ENCODE measurements around the gene ZNF219.

DNA sequence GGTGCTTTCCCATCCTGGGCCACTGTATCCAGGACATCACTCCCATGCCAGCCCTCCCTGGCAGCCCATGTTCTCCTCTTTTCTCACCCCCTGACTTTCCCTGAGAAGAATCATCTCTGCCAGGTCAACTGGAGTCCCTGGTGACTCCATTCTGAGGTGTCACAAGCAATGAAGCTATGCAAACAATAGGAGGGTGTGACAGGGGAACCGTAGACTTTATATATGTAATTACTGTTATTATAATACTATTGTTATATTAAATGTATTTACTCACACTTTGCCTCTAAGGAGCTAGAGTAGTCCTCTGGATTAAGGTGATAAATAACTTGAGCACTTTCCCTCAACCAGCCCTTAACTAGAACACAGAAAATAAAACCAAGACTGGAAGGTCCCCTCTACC, 9.2 kb downstream of the ZNF219 start:
- no peak for TF ChIP-seq POLR2AphosphoS5 (IDR thresholded peaks at IDR 0.05; ENCODE audit: low read depth, low read length)
- TF ChIP-seq, protein P1, sequence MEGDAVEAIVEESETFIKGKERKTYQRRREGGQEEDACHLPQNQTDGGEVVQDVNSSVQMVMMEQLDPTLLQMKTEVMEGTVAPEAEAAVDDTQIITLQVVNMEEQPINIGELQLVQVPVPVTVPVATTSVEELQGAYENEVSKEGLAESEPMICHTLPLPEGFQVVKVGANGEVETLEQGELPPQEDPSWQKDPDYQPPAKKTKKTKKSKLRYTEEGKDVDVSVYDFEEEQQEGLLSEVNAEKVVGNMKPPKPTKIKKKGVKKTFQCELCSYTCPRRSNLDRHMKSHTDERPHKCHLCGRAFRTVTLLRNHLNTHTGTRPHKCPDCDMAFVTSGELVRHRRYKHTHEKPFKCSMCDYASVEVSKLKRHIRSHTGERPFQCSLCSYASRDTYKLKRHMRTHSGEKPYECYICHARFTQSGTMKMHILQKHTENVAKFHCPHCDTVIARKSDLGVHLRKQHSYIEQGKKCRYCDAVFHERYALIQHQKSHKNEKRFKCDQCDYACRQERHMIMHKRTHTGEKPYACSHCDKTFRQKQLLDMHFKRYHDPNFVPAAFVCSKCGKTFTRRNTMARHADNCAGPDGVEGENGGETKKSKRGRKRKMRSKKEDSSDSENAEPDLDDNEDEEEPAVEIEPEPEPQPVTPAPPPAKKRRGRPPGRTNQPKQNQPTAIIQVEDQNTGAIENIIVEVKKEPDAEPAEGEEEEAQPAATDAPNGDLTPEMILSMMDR (IDR thresholded peaks at IDR 0.05), result no peak
- TF ChIP-seq, protein P2, sequence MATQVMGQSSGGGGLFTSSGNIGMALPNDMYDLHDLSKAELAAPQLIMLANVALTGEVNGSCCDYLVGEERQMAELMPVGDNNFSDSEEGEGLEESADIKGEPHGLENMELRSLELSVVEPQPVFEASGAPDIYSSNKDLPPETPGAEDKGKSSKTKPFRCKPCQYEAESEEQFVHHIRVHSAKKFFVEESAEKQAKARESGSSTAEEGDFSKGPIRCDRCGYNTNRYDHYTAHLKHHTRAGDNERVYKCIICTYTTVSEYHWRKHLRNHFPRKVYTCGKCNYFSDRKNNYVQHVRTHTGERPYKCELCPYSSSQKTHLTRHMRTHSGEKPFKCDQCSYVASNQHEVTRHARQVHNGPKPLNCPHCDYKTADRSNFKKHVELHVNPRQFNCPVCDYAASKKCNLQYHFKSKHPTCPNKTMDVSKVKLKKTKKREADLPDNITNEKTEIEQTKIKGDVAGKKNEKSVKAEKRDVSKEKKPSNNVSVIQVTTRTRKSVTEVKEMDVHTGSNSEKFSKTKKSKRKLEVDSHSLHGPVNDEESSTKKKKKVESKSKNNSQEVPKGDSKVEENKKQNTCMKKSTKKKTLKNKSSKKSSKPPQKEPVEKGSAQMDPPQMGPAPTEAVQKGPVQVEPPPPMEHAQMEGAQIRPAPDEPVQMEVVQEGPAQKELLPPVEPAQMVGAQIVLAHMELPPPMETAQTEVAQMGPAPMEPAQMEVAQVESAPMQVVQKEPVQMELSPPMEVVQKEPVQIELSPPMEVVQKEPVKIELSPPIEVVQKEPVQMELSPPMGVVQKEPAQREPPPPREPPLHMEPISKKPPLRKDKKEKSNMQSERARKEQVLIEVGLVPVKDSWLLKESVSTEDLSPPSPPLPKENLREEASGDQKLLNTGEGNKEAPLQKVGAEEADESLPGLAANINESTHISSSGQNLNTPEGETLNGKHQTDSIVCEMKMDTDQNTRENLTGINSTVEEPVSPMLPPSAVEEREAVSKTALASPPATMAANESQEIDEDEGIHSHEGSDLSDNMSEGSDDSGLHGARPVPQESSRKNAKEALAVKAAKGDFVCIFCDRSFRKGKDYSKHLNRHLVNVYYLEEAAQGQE (IDR thresholded peaks at IDR 0.05; ENCODE audit: insufficient read depth in 1 of 2, low read depth in 2 of 2, low read length in 1 of 2), result no peak

Measured in Panc1 (cell line).